ENCODE measurements around the gene C1S.

DNA sequence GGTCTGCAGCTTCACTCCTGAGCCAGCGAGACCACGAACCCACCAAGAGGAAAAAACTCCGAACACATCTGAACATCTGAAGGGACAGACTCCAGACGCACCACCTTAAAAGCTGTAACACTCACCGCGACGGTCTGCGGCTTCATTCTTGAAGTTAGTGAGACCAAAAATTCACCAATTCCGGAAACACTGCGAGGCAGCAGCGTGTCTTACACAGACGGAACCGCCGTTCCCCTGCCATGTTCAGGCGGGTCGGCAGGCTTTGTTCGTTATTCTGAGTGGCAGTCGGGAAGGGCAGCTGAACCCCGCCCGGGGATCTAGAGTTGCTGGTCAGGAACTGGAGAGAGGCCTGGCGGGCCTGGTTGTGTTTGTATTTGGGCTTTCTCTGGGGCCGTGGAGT, 21.9 kb upstream of the C1S start:
- TF ChIP-seq ZBTB26 (tag by site-specific recombination; optimal IDR thresholded peaks at IDR 0.05), result no peak
- TF ChIP-seq KLF16 (tag by site-specific recombination; IDR thresholded peaks at IDR 0.05), result no peak

All from HEK293 (cell line).